GM12878 (cell line): ENCODE data around the gene HSPB6.

Experiments
- BCLAF1 ChIP-seq: fragments of 450-650 bp; IDR thresholded peaks from 2 replicates; pipeline ENCODE4 v1.6.1; 2017; ENCODE audit warnings: antibody characterized with exemption, mild to moderate bottlenecking, moderate library complexity
- CHD2 ChIP-seq: IDR thresholded peaks from 2 replicates; pipeline ENCODE4 v1.6.1; 2011; ENCODE audit warnings: low read depth, low read length, improper control_type of control experiment, borderline replicate concordance
- E2F4 ChIP-seq: IDR thresholded peaks from 2 replicates; pipeline ENCODE4 v1.6.1; 2012; ENCODE audit warnings: low read depth, low read length, improper control_type of control experiment
- EZH2 ChIP-seq: IDR thresholded peaks from 2 replicates; pipeline ENCODE4 v1.6.1; 2012; ENCODE audit warnings: low read depth, mild to moderate bottlenecking, control low read depth, inconsistent platforms, low read length, borderline replicate concordance; ENCODE audit not compliant: control insufficient read depth
- MYC ChIP-seq: IDR thresholded peaks from 2 replicates; pipeline ENCODE4 v1.6.1; 2011; ENCODE audit warnings: mild to moderate bottlenecking, low read length, moderate library complexity, inconsistent platforms; ENCODE audit not compliant: insufficient read depth, insufficient replicate concordance, insufficient read length, severe bottlenecking
- NFYB ChIP-seq: IDR thresholded peaks from 2 replicates; pipeline ENCODE4 v1.6.1; 2011; ENCODE audit warnings: low read depth, mild to moderate bottlenecking, low read length, improper control_type of control experiment, moderate library complexity; ENCODE audit not compliant: insufficient read depth
- POLR2A ChIP-seq: IDR thresholded peaks from 2 replicates; pipeline ENCODE4 v1.6.1; 2011; ENCODE audit warnings: low read depth, mild to moderate bottlenecking, low read length
- RAD51 ChIP-seq: fragments of 450-650 bp; IDR thresholded peaks from 2 replicates; pipeline ENCODE4 v1.6.1; 2016; ENCODE audit warnings: moderate library complexity, mild to moderate bottlenecking, inconsistent platforms
- RCOR1 ChIP-seq: conservative IDR thresholded peaks from 2 replicates; pipeline ENCODE4 v1.6.1; 2012; ENCODE audit warnings: low read depth, low read length, improper control_type of control experiment
- SPI1 ChIP-seq: IDR thresholded peaks from 2 replicates; pipeline ENCODE4 v1.6.1; 2011; ENCODE audit warnings: low read depth, mild to moderate bottlenecking, low read length, moderate library complexity, borderline replicate concordance; ENCODE audit not compliant: insufficient read depth
- SREBF2 ChIP-seq: IDR thresholded peaks from 2 replicates; pipeline ENCODE4 v1.6.1; 2012; ENCODE audit warnings: mild to moderate bottlenecking, low read length
- TF ChIP-seq, protein P1 (sequence below), 3 experiments: IDR thresholded peaks in 2 of 3; conservative IDR thresholded peaks in 1 of 3; 2 replicates each; pipeline ENCODE4 v1.5.1; 2011; ENCODE audit warnings: low read depth in 3 of 3, low read length in 3 of 3, mild to moderate bottlenecking in 3 of 3, control low read depth in 2 of 3, moderate library complexity in 2 of 3, inconsistent platforms in 1 of 3, mixed read lengths in 1 of 3; ENCODE audit not compliant: control insufficient read depth in 2 of 3, insufficient read depth in 1 of 3; ENCODE audit errors: extremely low read depth in 1 of 3
- TF ChIP-seq, protein P2 (sequence below): IDR thresholded peaks from 2 replicates; pipeline ENCODE4 v1.6.1; 2012; ENCODE audit warnings: improper control_type of control experiment, low read depth, low read length; ENCODE audit not compliant: insufficient replicate concordance

DNA sequence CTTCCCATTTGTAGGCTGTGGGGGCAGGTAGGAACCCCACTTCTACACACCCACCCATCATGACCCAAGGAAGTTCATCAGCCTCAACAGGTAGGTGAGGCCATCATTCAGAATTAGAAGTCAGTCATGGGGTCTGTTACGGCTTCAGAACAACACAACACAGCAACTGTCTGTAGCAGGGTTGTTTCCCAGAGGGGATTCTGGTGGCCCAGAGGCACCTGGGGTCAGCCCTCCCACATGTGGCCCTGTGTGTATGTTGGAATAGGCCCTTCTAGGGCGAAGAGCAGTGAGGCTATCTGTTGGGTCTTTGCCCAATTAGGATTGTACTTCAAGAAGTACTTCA, 18.0 kb downstream of the HSPB6 start:
- TF ChIP-seq RAD51 (no peak), SPI1 (no peak), NFYB (no peak), MYC (no peak), E2F4 (no peak), POLR2A (no peak), BCLAF1 (no peak), SREBF2 (no peak), CHD2 (no peak), RCOR1 (no peak), EZH2 (no peak)
- TF ChIP-seq, protein P1, sequence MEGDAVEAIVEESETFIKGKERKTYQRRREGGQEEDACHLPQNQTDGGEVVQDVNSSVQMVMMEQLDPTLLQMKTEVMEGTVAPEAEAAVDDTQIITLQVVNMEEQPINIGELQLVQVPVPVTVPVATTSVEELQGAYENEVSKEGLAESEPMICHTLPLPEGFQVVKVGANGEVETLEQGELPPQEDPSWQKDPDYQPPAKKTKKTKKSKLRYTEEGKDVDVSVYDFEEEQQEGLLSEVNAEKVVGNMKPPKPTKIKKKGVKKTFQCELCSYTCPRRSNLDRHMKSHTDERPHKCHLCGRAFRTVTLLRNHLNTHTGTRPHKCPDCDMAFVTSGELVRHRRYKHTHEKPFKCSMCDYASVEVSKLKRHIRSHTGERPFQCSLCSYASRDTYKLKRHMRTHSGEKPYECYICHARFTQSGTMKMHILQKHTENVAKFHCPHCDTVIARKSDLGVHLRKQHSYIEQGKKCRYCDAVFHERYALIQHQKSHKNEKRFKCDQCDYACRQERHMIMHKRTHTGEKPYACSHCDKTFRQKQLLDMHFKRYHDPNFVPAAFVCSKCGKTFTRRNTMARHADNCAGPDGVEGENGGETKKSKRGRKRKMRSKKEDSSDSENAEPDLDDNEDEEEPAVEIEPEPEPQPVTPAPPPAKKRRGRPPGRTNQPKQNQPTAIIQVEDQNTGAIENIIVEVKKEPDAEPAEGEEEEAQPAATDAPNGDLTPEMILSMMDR (IDR thresholded peaks at IDR 0.05 in 2 of 3, conservative IDR thresholded peaks at IDR 0.05 in 1 of 3; ENCODE audit: control insufficient read depth in 2 of 3, extremely low read depth in 1 of 3, insufficient read depth in 1 of 3, low read depth in 3 of 3, low read length in 3 of 3): no peak
- TF ChIP-seq, protein P2, sequence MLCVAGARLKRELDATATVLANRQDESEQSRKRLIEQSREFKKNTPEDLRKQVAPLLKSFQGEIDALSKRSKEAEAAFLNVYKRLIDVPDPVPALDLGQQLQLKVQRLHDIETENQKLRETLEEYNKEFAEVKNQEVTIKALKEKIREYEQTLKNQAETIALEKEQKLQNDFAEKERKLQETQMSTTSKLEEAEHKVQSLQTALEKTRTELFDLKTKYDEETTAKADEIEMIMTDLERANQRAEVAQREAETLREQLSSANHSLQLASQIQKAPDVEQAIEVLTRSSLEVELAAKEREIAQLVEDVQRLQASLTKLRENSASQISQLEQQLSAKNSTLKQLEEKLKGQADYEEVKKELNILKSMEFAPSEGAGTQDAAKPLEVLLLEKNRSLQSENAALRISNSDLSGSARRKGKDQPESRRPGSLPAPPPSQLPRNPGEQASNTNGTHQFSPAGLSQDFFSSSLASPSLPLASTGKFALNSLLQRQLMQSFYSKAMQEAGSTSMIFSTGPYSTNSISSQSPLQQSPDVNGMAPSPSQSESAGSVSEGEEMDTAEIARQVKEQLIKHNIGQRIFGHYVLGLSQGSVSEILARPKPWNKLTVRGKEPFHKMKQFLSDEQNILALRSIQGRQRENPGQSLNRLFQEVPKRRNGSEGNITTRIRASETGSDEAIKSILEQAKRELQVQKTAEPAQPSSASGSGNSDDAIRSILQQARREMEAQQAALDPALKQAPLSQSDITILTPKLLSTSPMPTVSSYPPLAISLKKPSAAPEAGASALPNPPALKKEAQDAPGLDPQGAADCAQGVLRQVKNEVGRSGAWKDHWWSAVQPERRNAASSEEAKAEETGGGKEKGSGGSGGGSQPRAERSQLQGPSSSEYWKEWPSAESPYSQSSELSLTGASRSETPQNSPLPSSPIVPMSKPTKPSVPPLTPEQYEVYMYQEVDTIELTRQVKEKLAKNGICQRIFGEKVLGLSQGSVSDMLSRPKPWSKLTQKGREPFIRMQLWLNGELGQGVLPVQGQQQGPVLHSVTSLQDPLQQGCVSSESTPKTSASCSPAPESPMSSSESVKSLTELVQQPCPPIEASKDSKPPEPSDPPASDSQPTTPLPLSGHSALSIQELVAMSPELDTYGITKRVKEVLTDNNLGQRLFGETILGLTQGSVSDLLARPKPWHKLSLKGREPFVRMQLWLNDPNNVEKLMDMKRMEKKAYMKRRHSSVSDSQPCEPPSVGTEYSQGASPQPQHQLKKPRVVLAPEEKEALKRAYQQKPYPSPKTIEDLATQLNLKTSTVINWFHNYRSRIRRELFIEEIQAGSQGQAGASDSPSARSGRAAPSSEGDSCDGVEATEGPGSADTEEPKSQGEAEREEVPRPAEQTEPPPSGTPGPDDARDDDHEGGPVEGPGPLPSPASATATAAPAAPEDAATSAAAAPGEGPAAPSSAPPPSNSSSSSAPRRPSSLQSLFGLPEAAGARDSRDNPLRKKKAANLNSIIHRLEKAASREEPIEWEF: no peak
